Right lobe of liver (tissue), 4 donors: Measurements from ENCODE around the gene TTC24.

Experiments used
- CTCF ChIP-seq, 4 donors: fragments of 200-600 bp in 3 of 4; fragments of 450-650 bp in 1 of 4; IDR thresholded peaks; one replicate each; pipeline versions ENCODE4 v1.5.1 to v1.8.0; 2016 to 2022; ENCODE audit warnings: antibody characterized with exemption in 4 of 4, mild to moderate bottlenecking in 2 of 4
- POLR2A ChIP-seq: fragments of 450-650 bp; IDR thresholded peaks from one replicate; pipeline ENCODE4 v1.6.1; 2017; ENCODE audit warnings: antibody characterized with exemption, mild to moderate bottlenecking
- donor health status: DM: no; HTN: no; CAD: no.
- donor health status: DM: no; HTN: no; CAD: no.
- donor health status: DM: no; HTN: yes; CAD: no.

- TF ChIP-seq CTCF (IDR thresholded peaks at IDR 0.05) (no peak), POLR2A (no peak)
These were observed 22.4 kb downstream of the TTC24 start for GRCh38 chr1:156601892-156602291.
